Heart left ventricle (tissue), 16 donors: ENCODE results near the gene GNB1L. TPM values are rescaled to one million over a fixed set of nuclear protein-coding genes. Genes with fewer than 3 reads are reported as not detected.

ENCODE experiments used
- ATAC-seq, 4 donors: fragments of 200-7000 bp; cut with Tn5 transposase; one replicate each; pipeline ENCODE4 v1.9.1; 2020 to 2022; ENCODE audit warnings: moderate library complexity in 4 of 4, mild to moderate bottlenecking in 3 of 4, moderate number of reproducible peaks in 1 of 4
- DNase-seq, 5 donors: peaks; one replicate each; pipeline ENCODE4 v3.0.0-alpha.2; 2020
- H3K27ac ChIP-seq, 12 donors: fragments of 200-600 bp; sonication (generic) in 4 of 12; one replicate each; pipeline versions ENCODE4 v1.5.0 to v1.8.0; 2016 to 2022; ENCODE audit warnings: mild to moderate bottlenecking in 2 of 12
- H3K27me3 ChIP-seq, 9 donors: fragments of 200-600 bp; sonication (generic) in 2 of 9; one replicate each; pipeline versions ENCODE4 v1.5.1 to v1.8.0; 2016 to 2022; ENCODE audit warnings: mild to moderate bottlenecking in 3 of 9
- H3K36me3 ChIP-seq, 9 donors: fragments of 200-600 bp; sonication (generic) in 2 of 9; one replicate each; pipeline versions ENCODE4 v1.5.0 to v1.8.0; 2018 to 2022; ENCODE audit warnings: mild to moderate bottlenecking in 2 of 9
- H3K4me1 ChIP-seq, 12 donors: fragments of 200-600 bp; sonication (generic) in 4 of 12; one replicate each; pipeline versions ENCODE4 v1.5.0 to v1.8.0; 2016 to 2022; ENCODE audit warnings: mild to moderate bottlenecking in 3 of 12
- H3K4me3 ChIP-seq, 12 donors: fragments of 200-600 bp; sonication (generic) in 4 of 12; one replicate each; pipeline versions ENCODE4 v1.5.0 to v1.8.0; 2017 to 2022; ENCODE audit warnings: mild to moderate bottlenecking in 9 of 12, moderate library complexity in 4 of 12
- H3K9me3 ChIP-seq, 12 donors: fragments of 200-600 bp; sonication (generic) in 4 of 12; one replicate each; pipeline versions ENCODE4 v1.5.0 to v1.8.0; 2016 to 2022; ENCODE audit warnings: mild to moderate bottlenecking in 1 of 12
- POLR2A ChIP-seq, 2 donors: fragments of 450-650 bp; IDR thresholded peaks; one replicate each; pipeline ENCODE4 v1.6.1; 2017; ENCODE audit warnings: antibody characterized with exemption in 2 of 2, mild to moderate bottlenecking in 2 of 2, moderate library complexity in 2 of 2
- WGBS, 4 donors: extraction: QIAGEN DNeasy Blood & Tissue Kit in 2 of 4; methylation state at CpG; one replicate each; pipeline versions ENCODE4 v1.1.5 to v1.1.7; 2013 to 2018; 5-methylcytosine and 5-hydroxymethylcytosine counted together
- intact Hi-C, 10 donors: fragments of 100-400 bp; cut with DNase I; formaldehyde crosslinking; loops; one replicate each; pipeline versions ENCODE4 v1.11.1 to v1.14.2; 2022
- polyA plus RNA-seq, 2 donors: library from polyadenylated mRNA; stranded (reverse); fragments of 200-250 nt; gene quantifications; one replicate each; pipeline ENCODE4 v1.2.3, GENCODE V29; 2013
- total RNA-seq, 9 donors: library from RNA; depleted of rRNA in 2 of 9; stranded (reverse); fragments of >200 nt in 2 of 9; fragmentation: NEBNext Ultra II Directional in 3 of 9; extraction: Animal tissue kit (Norgen Biotek cat#: 25700) in 3 of 9; gene quantifications; one replicate each; pipeline versions ENCODE4 v1.1.0 to v1.2.4, GENCODE V29; 2016 to 2023
- TF ChIP-seq, protein P1 (sequence below), 12 donors: fragments of 200-600 bp; sonication (generic) in 4 of 12; IDR thresholded peaks; one replicate each; pipeline versions ENCODE4 v1.5.0 to v1.8.0; 2018 to 2022; ENCODE audit warnings: antibody characterized with exemption in 12 of 12, mild to moderate bottlenecking in 5 of 12
- donor health status: ischemic (EF 13 %, LVEDD 7.1; RV severe dilation, severe dysfunction).
- donor health status: healthy with polysubstance abuse.
- donor health status: DM: no; HTN: yes; CAD: no.
- donor health status: DM: no; HTN: no; CAD: no.
- donor health status: ischemic (EF 25% LVEDD 6.9; RV normal size, moderate dysfunction).
- donor health status: ischemic (EF 25% LVEDD 5.7; RV mildly dilated, moderate dysfunction).
- donor health status: healthy.
- donor health status: DM: yes; HTN: yes; CAD: no.
- donor health status: ischemic (EF 35%, LVEDD 5.7; RV mildly dilated, moderate dysfunction).
- donor health status: nonischemic (EF 11% LVEDD 7.7; RV severe dilation, severe dysfunction).
- donor health status: DM: yes; HTN: yes; CAD: no.
- donor health status: PGD.
- donor health status: ischemic (EF 29% LVEDD 5.4; RV normal size, mild dysfunction).
- donor health status: nonischemic (EF 23%, LVEDD 6.1; RV moderate dilation, normal function).

GNB1L gene
- total and polyA plus RNA-seq, 11 donors: 1.6 to 9.2 (median 2.4) TPM

DNA sequence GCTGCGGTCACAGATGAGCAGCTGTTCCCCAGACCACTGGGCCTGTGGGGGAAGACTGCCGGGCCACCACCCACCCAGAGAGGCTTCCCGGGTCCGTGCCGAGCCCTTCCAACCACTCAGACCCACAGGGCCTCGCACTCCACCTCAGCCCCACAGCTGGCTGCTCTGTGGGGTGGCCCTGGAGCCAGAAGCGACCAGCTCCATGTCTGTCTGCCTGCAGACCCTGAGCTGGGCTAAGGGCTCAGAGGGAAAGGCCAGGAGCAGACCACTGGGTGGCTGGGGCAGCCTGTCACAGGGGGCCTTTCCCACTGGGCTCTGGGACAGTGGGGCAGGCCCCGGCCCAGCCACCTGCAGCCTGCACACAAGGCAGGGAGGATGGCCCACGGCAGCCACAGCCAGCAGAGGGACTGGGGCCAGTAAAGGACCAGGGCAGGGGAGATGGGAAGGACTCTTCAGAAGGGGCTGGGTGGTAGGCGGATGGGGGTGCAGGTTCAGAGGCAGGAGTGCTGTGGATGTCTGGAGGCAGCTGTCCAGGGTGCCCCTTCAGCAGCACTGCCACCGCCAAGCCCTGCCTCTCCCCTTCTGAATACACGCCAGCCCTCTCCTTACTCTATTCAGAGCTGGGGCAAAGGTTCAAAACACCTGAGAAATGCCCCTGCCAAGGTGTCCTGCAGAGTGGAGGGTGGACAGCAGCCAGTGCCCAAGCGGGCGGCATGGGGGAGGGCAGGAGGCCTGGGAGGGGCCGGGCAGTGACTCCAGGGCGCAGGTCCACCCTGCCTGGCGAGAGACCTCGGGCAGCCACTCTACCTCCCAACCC, 32.2 kb downstream of the GNB1L start:
- no peak overlapping the region for H3K4me3 ChIP-seq
- ATAC-seq (no peak), DNase-seq (peak in 3 of 5 donors; percentile 11 to 46 (median 20))
- no peaks in the 10 kb centered on the region for H3K36me3 ChIP-seq
- 92 to 94% (median 93%) methylated on average over 10 to 18 of the region's 18 CpGs for WGBS, 4 donors
- no peaks in the 10 kb centered on the region for H3K4me1 ChIP-seq
- no peaks in the 10 kb centered on the region for H3K9me3 ChIP-seq
- no peak for TF ChIP-seq POLR2A (IDR thresholded peaks at IDR 0.05)
- TF ChIP-seq, protein P1, sequence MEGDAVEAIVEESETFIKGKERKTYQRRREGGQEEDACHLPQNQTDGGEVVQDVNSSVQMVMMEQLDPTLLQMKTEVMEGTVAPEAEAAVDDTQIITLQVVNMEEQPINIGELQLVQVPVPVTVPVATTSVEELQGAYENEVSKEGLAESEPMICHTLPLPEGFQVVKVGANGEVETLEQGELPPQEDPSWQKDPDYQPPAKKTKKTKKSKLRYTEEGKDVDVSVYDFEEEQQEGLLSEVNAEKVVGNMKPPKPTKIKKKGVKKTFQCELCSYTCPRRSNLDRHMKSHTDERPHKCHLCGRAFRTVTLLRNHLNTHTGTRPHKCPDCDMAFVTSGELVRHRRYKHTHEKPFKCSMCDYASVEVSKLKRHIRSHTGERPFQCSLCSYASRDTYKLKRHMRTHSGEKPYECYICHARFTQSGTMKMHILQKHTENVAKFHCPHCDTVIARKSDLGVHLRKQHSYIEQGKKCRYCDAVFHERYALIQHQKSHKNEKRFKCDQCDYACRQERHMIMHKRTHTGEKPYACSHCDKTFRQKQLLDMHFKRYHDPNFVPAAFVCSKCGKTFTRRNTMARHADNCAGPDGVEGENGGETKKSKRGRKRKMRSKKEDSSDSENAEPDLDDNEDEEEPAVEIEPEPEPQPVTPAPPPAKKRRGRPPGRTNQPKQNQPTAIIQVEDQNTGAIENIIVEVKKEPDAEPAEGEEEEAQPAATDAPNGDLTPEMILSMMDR (IDR thresholded peaks at IDR 0.05): no peak
- intact Hi-C loops: no loop called here
- no peak overlapping the region for H3K27ac ChIP-seq
- no peaks in the 10 kb centered on the region for H3K27me3 ChIP-seq

DNA sequence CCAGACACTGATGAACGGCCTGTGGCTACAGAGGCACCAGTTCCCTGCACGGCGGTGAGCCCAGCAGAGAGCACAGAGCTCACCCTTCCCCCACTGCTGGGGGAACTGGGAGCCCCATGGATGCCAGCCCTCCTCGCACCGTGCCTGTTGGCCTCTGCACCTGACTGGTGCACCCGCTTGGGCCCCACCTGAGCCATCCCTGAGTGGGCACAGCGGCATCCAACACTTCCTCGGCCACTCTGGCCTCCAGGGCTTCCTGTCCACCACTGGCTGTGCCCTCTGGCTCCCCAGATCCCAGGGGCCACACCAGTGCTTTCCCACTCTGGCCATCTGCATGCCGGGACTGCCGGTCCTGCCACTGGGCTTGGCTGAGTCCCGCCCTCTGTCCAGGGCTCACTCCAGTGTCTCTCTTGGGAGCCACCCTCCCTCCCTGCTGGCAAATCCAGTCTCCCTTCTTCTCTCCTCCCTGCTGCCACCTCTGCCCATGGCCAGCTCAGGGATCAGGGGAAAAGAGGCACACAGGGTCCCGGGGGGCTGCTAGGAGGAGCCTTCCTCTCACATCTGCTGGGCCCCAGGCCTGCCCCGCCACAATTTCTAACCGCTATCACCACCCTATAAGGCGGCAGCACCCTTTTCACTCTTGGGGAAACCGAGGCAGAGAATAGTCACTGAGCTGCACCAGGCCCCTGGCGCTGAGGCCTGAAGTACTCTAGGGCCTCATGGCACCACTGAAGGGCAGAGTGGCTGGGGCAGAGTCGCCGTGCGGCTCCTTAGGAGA, 33.0 kb downstream of the GNB1L start:
- Histone ChIP-seq H3K4me3 (no peak overlapping the region), H3K4me1 (no peaks in the 10 kb centered on the region), H3K9me3 (no peaks in the 10 kb centered on the region), H3K36me3 (no peaks in the 10 kb centered on the region), H3K27ac (no peak overlapping the region), H3K27me3 (no peaks in the 10 kb centered on the region)
- TF ChIP-seq, protein P1 (IDR thresholded peaks at IDR 0.05): no peak
- TF ChIP-seq POLR2A (IDR thresholded peaks at IDR 0.05): no peak
- peak in 2 of 5 donors; percentile 24 to 53 for DNase-seq
- intact Hi-C loops: no loop called here
- no peak for ATAC-seq
- 90 to 96% (median 93%) methylated on average over 17 to 20 of the region's 20 CpGs for WGBS, 4 donors

DNA sequence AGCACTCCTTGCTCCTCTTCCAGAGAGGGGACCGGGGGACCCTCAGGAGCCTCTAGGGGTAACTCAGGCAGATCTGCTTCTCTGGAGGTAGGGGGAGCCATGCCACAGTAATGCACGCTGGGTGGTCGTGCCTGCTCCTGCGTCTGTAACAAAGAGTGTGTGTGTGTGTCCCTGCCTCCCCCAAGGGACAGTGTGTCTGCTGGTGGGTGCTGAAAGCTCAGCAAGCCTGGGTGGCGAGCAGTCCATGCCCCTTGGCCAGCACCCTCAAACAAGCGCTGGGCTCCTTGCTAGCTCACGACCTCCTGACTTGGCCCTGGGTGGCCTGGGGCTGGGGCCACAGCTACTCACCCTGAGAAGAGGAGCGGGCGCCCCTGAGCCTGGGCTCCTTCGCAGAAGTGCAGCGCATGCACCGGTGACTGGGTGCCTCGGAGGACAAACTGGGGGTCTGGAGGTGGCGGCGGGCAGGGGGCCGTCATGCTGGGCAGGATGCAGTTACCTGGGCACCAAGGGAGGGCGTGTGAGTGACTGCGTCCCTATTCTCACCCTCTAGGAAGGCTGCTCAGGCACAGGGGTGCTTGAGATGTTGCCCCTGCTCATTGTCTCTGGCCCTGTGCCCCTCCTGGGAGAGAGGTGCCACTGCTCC, 33.7 kb downstream of the GNB1L start:
- TF ChIP-seq POLR2A (IDR thresholded peaks at IDR 0.05): no peak
- DNase-seq (peak in 2 of 5 donors; percentile 19 to 45), ATAC-seq (no peak)
- 92 to 95% (median 93%) methylated on average over 12 to 18 of the region's 18 CpGs for WGBS, 4 donors
- no peak overlapping the region for H3K4me3 ChIP-seq
- H3K9me3 ChIP-seq: no peaks in the 10 kb centered on the region
- no peaks in the 10 kb centered on the region for H3K36me3 ChIP-seq
- H3K4me1 ChIP-seq: no peaks in the 10 kb centered on the region
- H3K27ac ChIP-seq: no peak overlapping the region
- H3K27me3 ChIP-seq: no peaks in the 10 kb centered on the region
- intact Hi-C loops: no loop called here

DNA sequence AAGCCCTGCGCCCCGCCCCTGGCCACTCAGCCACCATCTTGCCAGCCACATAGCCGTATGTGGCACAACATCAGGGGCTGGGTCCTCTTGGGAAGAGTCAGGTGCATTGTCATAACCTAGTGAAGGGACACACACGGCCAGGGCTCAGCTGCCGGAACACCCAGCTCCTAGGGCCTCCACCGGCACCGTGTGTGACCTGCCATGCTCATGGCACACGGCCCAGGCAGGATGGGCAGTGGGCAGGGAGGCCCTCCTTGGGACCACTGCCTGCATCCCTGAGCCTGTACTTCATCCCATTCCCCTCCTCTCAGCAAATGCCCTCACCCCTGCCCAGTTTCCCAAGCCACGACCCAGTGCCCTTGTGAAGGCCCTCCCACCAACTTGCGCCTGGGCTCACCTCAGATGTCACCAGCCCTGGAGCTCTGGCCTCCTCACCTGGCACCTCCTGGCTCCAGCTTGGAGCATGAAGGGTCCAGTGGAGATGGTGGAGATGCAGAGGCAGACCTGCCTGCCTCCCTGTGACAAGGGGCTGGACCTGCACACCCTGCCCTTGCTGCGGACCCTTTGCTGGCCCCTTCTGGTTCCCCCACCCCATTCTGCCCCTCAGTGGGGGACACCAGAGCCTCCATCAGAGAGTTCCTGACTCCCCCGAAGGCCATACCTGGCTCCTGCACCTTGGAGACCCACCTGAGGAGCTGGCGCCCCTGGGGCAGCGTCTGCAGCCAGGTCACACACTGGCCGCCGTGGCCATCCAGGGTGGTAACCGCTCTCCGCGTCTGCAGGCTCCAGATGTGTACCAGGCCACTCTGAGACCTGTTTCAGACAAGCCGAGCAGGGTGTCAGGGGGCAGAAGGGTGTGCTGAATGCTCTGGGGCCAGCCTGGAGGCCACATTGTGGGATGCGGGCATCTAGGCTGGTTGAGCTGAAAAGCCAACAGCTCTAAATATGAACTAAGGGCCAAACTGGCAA, 34.5 kb downstream of the GNB1L start:
- 94 to 96% (median 95%) methylated on average over 14 to 21 of the region's 21 CpGs for WGBS, 4 donors
- Histone ChIP-seq H3K27me3 (no peaks in the 10 kb centered on the region), H3K9me3 (no peaks in the 10 kb centered on the region), H3K4me3 (no peak overlapping the region), H3K4me1 (no peaks in the 10 kb centered on the region), H3K36me3 (no peaks in the 10 kb centered on the region), H3K27ac (no peak overlapping the region)
- TF ChIP-seq, protein P1 (IDR thresholded peaks at IDR 0.05): no peak
- TF ChIP-seq POLR2A (IDR thresholded peaks at IDR 0.05): no peak
- ATAC-seq (no peak), DNase-seq (peak in 2 of 5 donors; percentile 19 to 57)
- intact Hi-C loops: no loop called here
